ENCODE data around the gene FAM216A.
A peak's percentile ranks its signal among the peaks of the same experiment; 100 is the strongest.
"Not testable (repeated sequence)": the region's sequence is repeated elsewhere in the genome, so short reads cannot be mapped to it uniquely, and the experiment has no call there.

The FAM216A gene, protein sequence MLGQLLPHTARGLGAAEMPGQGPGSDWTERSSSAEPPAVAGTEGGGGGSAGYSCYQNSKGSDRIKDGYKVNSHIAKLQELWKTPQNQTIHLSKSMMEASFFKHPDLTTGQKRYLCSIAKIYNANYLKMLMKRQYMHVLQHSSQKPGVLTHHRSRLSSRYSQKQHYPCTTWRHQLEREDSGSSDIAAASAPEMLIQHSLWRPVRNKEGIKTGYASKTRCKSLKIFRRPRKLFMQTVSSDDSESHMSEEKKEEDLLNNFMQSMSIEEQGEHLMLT

DNA sequence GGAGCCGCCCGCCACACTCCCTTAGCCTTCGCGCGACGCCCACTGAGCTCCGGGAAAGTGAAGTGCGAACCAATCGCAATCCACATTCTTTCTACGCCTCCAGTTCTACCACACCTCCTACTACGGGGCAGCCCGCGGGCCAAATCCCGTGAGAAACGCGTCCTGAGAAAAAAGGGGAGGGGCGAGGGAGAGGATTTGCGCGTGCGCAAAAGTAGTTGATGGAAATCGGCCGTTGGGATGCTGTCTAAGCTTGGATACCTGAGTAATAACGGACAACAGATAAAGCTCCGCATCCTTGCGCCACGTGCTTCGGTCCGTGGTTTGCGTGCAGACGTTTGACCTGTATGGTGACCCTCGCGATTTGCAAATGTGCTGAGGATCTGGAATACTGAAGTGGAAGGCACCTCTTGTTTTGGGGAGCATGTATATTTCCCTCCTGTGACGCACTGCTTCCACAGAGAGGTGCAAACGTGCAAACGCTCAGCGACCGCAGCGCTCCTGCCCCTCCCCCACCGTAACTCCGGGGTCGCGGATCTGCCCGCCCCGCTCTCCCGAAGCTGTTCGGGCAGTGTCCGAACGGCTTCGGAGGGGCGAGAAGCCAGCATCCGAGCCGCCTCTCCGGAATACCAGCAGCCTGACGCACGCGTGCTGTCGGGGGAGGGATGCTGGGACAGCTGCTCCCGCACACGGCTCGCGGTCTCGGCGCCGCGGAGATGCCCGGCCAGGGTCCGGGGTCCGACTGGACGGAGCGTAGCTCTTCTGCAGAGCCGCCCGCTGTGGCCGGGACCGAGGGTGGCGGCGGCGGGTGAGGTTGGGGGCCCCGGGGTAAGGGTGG lies at the start of gene FAM216A, which contains the start of gene GPN3:
FAM216A (plus strand) TSS at position 632 of the 835 bp plus-strand sequence; CDS start at position 663, 31 bp downstream.
GPN3 (minus strand) TSS at position 44 of the 835 bp plus-strand sequence. CDS start 54 bp downstream, outside the sequence.
- peak; percentile 97 for DNase-seq (ENCODE audit: low spot score)

DNA sequence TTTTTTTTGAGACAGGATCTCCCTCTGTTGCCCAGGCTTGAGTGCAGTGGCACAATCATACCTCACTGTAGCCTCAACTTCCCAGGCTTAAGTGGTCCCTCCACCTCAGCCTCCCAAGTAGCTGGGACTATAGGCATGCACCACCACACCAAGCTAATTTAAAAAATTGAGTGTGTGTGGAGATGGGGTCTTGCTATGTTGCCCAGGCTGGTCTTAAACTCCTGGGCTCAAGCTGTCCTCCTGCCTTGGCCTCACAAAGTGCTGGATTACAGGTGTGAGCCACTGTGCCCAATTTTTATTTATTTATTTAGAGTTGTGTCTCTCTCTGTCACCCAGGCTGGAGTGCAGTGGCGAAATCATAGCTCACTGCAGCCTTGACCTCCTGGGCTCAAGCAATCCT lies 48.0 kb upstream of the FAM216A start:
- DNase-seq (ENCODE audit: low spot score): not testable (repeated sequence)

DNA sequence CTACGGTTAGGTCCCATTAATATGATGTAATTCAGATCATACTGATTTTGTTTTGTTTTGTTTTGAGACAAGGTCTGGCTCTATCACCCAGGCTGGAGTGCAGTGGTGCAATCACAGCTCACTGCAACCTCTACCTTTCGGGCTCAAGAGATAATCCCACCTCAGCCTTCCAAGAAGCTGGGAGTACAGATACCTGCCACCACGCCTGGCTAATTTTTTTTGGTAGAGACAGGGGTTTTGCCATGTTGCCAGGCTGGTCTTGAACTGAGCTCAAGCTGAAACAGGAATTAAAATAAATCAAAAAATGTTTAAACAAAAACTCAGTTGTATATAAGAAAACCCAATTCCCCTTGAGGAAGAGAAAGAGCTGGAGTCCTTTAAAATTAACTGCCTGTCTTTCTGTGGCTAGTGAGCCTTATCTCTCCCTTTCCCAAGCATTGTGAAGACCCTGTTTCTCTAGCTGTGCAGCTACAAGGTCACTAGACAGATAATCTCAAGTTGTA lies 47.4 kb upstream of the FAM216A start:
- no peak for DNase-seq (ENCODE audit: low spot score)

DNA sequence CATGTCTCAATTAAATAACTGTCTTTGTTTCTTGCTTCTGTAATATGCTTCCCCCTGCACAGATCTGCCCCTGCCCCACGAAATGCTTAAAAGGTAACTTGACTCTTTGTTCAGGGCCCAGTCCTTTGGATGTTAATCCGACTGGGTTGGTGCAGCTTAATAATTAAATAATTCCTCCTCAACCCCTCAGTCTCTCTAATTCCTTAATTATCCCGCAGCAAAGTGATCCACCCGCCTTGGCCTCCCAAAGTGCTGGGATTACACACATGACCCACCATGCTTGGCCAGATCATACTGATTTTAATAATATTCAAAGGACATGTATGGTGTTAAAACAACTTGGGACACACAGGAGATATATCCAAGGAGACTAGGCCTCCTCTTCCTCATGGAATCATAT lies 46.9 kb upstream of the FAM216A start:
- no peak for DNase-seq (ENCODE audit: low spot score)

DNA sequence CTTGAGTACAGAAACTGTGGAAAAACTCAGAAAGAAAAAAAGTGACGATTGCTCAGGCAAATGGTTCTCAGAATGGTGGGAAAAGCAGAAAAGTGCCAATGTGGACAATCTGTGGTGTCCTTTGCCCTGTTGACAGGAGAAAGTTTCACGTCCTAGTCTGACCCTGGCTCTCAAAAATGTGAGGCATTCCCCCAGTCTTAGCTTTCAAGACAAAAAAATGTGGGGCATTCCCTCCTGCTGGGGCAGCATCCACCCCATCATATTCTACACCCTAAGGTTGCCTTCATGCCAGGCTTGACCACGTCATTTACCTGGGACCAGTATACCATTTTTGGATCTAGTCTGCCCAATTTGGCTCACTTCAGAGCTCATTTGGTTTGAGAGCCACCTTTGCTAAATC lies 44.4 kb upstream of the FAM216A start:
- DNase-seq (ENCODE audit: low spot score): no peak

DNA sequence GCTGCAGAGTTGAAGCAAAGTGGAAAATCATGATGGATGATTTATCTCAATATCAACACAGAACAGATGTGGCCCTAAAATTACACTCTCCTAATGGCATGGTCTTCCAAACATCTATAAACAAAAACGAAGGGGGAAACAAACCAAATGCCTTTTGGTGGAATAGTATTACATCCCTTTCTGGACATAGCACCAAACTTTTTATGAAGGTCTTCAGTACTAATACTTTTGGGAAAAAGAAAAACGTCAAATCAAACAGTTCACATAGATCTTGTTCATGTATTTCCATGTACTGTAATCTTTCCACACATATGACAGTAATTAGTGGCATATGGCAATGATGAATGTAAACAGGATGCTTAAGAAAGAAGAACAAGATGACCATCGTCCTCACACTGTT lies 42.2 kb upstream of the FAM216A start:
- DNase-seq (ENCODE audit: low spot score): no peak

DNA sequence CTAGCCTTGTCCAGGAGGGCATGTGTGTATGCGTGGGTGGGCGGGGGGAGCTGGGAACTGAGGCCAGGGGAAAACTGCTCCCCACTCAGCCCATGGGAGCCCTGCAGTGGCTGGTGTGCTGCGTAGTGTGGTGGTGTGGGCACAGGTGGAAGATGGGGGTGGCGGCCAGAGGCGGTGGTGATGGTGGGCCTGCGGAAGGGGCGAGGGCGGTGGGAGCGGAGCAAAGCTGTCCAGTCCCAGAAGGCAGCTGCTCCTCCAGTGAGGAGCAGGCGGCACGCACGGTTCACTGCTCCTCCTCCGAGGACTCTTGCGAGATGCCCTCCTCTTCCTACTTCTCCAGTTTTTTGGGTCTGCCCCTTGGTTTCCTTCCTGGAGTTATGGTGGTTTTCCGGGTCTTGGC lies 39.0 kb upstream of the FAM216A start:
- DNase-seq (ENCODE audit: low spot score): not testable (repeated sequence)

DNA sequence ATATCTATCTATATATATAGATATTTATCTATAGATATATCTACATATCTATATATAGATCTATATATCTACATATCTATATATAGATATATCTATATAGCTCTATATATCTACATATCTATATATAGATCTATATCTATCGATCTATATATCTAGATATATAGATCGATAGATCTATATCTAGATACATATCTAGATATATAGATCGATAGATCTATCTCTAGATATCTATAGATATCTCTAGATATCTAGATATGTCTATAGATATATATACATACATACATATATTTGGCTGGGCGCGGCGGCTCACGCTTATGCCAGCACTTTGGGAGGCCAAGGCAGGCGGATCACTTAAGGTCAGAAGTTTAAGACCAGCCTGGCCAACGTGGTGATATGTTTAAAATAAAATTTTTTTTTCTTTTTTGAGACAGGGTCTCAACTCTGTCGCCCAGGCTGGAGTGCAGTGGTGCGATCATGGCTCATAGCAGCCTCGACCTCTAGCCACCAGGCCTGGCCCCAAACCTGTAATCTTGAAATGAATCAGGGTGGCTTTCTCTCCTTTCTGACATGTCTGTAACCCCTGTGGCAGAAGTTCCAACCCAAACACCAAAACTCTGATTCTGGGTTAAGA lies 36.6 kb upstream of the FAM216A start:
- DNase-seq (ENCODE audit: low spot score): no peak

DNA sequence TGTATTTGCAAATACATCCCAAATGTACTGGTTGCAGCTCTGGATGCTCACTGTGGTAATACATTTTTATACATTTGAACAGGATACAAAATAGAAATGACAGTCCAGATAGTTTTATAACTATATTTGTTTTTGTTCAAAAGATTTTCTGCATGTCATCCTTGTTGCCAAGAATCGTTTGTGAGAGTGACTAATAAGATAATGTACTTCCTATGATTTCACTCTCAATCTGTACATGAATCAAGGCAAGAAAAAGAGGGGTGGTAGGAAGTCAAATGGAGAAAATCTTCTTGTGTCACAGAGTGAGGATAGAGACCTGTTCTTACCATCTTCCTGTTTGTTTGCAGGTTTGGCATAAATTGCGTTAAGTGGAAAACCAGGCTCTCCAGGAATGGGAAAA lies 32.4 kb upstream of the FAM216A start:
- DNase-seq (ENCODE audit: low spot score): no peak

DNA sequence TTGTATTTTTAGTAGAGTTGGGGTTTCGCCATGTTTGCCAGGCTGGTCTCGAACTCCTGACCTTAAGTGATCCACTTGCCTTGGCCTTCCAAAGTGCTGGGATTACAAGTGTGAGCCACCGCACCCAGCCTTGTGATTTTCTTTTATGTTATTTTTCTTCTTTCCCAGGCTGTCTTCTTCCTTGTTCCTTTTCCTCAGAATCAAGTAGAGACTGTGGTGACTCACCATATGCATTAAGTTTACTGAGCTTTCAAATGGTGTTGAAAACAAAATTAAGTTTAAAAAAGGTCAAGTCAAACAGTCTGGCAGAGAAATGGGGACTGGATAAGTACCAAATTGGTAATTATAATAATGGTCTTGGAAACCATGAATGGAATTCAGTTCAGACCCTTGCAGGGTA lies 24.2 kb upstream of the FAM216A start:
- DNase-seq (ENCODE audit: low spot score): no peak

DNA sequence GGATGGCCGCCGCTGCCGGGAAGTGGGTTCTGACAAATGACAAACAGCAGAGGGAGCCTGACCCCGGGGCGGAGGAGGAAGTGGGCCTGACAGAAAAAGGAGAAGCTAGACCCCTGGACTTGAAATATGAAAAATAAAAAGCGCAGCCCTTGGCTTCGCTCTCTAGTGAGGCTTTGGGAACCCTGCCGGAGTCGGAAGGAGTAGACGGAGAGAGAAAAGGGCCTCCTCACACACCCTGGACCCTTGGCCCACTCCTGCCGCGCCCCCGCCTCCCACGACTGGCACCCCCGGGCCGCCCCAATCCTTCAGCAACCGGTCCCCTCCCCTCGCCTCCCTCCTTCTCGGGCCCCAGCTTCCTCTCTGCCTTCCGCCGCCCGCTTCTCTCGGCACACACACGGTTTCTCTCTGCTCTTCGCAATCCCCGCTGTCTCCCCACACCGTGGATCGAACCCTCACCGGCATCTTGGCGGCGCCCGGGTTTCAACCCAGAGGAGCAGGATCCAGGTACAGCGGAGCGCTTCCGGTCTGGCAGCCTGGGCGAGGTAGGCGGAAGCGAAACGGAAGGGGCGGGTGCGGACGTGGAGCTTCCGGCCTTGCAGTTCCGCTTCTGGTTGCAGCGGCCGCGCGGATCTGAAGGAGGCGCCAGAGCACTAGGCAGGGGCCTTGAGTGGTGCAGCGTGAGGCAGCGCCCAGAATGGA lies 18.7 kb upstream of the FAM216A start, which contains the start of gene ARPC3:
ARPC3 (minus strand) TSS at position 539 of the 699 bp plus-strand sequence; CDS start at position 462, 77 bp downstream.
- peak; percentile 93 for DNase-seq (ENCODE audit: low spot score)

DNA sequence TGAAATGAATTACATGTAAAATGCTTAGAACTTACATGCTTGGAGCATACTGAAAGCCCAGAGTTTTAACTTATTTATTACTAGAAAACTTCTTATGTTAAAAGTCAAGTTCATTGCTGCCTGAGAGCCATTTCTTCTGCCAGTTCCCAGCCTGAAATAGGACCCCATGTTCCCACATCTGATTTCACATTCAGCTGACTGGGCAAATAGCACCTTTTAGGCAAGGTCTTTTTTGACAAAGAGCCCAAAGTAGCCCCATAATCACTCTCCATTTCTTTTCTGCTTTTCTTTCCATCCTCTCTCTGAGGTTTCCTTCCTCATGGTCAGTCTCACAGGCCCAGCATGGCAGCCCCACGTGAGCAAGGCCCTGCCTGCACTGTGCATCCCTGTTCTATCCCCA lies 17.4 kb upstream of the FAM216A start:
- no peak for DNase-seq (ENCODE audit: low spot score)

DNA sequence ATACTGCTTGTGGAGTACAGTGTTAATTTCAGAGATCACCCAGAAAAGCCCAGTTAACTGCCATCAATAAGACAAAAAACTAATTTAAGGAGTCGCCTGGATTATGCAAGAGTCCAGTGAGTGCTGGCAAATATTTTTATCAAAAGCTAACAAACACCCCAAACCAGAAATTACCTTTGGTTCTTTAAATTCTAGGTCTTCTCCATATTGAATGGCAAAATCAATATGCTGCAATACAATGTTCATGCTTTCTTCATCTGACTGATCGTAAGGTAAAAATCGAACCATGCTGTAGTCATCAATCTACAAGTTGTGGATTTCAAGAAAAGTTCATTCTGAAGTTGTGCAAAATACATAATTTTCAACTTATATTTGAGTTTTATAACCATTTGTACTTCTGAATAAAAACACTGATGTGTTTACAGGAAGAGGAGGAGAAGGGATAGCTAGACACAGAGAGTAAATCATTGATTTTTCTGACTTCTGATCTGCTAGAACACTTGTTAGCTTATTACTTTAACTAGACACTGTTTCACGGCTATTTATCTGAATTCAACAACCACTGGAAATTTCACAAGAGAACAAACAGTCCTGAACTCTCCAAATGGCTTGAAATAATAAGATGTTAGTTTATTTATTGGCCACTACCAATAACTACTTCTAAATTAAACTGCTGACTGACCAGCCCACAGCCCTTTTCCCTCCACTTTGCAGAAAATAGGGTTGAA lies 14.9 kb upstream of the FAM216A start:
- DNase-seq (ENCODE audit: low spot score): no peak

DNA sequence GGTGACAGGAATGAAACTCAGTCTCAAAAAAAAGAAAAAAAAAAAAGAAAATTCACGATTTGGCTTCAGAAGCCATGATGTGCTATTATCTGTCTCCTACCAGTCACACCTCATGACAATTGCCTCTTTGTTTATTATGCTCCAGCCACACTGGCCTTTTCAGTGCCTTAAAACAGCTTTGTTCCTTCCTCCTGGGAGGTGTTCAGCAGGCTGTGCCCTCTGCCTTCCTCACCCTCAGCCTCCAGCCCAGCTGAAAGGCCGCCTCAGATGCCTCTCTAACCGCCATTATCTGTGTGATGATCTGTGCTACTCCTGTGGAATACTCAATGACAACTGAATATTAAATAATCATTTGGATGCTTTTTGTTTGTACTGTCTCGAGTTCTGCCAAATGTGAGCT lies 9.9 kb upstream of the FAM216A start:
- DNase-seq (ENCODE audit: low spot score): peak; percentile 60

DNA sequence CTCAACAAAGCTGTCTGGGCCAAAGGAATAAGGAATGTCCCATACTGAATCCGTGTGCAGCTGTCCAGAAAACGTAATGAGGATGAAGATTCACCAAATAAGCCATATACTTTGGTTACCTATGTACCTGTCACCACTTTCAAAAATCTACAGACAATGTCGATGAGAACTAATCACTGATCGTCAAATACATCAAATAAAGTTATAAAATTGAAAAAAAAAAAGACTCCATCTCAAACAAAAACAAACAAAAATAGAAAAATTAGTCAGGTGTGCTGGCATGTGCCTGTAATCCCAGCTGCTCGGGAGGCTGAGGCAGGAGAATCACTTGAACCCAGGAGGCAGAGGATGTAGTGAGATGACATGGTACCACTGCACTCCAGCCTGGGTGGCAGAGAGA lies 7.5 kb upstream of the FAM216A start:
- DNase-seq (ENCODE audit: low spot score): not testable (repeated sequence)

DNA sequence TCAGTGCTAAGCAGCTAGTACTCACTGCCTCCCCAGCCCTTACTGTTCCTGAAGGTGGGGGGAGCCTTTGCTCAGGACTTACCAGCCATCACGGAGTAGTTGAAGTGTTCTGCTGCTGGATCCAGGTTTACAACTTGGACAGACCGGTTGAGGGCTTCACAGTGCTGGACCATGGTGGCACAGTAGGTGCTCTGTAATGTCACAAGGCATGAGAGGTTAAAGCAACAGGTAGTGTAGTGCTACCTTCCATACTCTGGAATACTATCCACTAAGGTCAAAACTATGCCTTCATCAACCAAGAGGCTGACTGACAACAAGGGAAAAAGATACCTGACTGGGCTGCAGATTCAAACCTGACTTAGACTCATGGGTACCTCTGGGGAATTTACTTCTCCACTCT lies 3.6 kb upstream of the FAM216A start:
- DNase-seq (ENCODE audit: low spot score): no peak

DNA sequence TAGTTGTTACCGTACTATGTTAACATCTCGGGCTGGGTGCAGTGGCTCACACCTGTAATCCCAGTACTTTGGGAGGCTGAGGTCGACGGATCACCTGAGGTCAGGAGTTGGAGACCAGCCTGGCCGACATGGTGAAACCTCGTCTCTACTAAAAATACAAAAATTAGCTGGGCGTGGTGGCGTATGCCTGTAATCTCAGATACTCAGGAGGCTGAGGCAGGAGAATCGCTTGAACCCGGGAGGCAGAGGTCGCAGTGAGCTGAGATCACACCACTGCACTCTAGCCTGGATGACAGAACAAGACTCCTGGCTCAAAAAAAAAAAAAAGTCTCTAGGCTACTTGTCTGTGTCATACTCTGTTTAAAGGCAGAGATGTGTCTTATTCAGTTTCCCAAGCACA lies 2.9 kb upstream of the FAM216A start:
- DNase-seq (ENCODE audit: low spot score): not testable (repeated sequence)

DNA sequence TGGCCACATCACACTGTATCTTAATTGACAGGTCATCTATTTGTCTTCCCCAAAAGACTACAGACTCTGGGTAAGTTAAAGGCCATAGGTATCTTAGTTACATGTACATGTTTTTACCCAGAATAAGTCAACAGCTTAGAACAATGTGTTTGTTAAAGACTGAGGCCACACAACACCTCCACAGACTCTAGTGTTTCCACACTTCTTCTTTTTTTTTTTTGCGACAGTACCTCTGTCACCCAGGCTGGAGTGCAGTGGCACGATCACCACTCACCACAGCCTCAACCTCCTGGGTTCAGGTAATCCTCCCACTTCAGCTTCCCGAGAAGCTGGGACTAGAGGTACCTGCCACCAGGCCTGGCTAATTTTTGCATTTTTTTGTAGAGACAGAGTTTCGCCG lies 1.9 kb upstream of the FAM216A start:
- no peak for DNase-seq (ENCODE audit: low spot score)

DNA sequence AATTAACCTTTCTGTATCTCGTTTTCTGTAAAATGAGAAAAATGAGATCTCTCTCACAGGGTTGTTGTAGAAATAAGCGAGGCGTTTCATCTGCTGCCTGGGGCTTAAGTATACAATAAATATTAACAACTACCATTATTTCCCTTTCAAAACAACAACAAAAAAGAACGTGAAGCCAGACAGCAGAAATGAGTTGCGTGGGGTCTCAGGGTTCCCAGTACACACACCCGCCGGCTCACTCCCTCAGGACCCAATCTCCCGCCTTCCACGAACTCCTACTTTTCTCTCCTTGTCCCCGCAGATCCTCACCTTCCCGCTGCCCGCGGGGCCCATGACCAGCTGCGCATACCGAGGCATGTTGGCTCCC lies 815 bp upstream of the FAM216A start:
- DNase-seq (ENCODE audit: low spot score): no peak

DNA sequence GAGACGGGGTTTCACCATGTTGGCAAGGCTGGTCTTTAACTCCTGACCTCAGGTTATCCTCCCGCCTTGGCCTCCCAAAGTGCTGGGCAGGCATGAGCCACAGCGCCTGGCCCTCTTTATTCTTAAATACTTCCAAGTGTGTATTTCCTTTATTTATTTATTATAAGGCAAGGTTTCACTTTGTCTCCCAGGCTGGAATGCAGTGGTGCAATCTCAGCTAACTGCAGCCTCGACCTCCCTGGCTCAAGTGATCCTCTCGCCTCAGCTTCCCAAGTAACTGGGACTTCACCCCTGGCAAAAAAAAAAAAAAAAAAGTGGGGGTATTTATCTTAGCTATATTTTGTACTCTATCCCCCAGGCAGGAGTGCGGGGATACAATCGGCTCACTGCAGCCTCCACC lies 6.8 kb downstream of the FAM216A start:
- DNase-seq (ENCODE audit: low spot score): no peak

DNA sequence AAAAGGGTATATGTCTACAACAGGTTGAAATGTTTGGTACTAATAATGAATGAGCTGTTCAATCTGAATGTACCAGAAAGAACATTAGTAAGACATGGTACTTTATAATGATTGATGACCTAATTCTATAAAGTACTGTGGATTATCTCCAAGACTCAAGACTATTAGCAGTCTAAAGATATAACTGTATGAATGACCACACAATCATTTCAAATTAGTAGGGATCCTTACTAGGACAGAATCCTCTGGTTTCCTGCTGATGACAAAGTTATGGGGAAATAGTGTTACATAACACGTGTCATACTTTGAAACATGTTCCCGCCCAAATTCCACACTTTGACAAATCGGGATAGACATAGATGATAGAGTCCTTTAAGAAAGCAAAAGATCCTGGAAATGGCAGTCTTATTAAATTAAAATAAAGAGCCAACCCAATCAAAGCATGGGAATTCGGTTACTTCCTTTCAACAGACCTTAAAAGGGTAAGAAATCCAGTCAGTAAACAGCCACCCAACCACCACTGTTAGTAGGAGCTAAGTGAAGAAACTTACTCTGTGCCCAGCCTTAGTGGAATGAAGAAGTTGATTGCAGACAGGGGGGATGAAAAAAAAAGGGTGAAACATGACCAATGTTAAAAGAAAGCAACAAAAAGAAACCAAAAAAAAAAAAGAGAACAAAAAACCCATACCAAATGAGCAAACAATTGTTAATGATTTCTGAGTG lies 30.5 kb downstream of the FAM216A start:
- DNase-seq (ENCODE audit: low spot score): no peak
